HepG2 (cell line): ENCODE results near the gene CNNM1. TPM values are rescaled to one million over a fixed set of nuclear protein-coding genes. Genes with fewer than 3 reads are reported as not detected.

Experiments
- ADNP ChIP-seq: sonication (generic); formaldehyde crosslinking; IDR thresholded peaks from 2 replicates; pipeline ENCODE4 v1.4.0; 2020; ENCODE audit warnings: missing genetic modification reagents
- CAMTA2 ChIP-seq: sonication (generic); formaldehyde crosslinking; IDR thresholded peaks from 2 replicates; pipeline ENCODE4 v1.4.0; 2020; ENCODE audit warnings: mild to moderate bottlenecking, missing genetic modification reagents, borderline replicate concordance
- CSRNP2 ChIP-seq: sonication (generic); formaldehyde crosslinking; conservative IDR thresholded peaks from 2 replicates; pipeline ENCODE4 v1.8.0; 2022; ENCODE audit warnings: low read depth, missing genetic modification reagents
- MTA1 ChIP-seq: sonication (generic); formaldehyde crosslinking; IDR thresholded peaks from 2 replicates; pipeline ENCODE4 v1.4.0; 2020; ENCODE audit warnings: missing genetic modification reagents, mild to moderate bottlenecking, borderline replicate concordance
- TRIM24 ChIP-seq: sonication (generic); formaldehyde crosslinking; IDR thresholded peaks from 2 replicates; pipeline ENCODE4 v1.8.0; 2022; ENCODE audit warnings: mild to moderate bottlenecking, missing genetic modification reagents
- ZNF652 ChIP-seq: IDR thresholded peaks from 2 replicates; pipeline ENCODE4 v1.6.1; 2016; ENCODE audit warnings: low read depth, borderline replicate concordance
- ZNF776 ChIP-seq: sonication (generic); formaldehyde crosslinking; IDR thresholded peaks from 2 replicates; pipeline ENCODE4 v1.4.0; 2020; ENCODE audit warnings: mild to moderate bottlenecking, missing genetic modification reagents
- ZSCAN5A ChIP-seq: sonication (generic); formaldehyde crosslinking; IDR thresholded peaks from 2 replicates; pipeline ENCODE4 v1.8.0; 2022; ENCODE audit warnings: mild to moderate bottlenecking, missing genetic modification reagents, borderline replicate concordance
- polyA plus RNA-seq, 8 experiments: library from polyadenylated mRNA; depleted of rRNA in 3 of 8; stranded (reverse) in 7 of 8; unstranded in 1 of 8; fragments of >200 nt; fragmentation: Illumina TruSeq in 4 of 8; extraction: Trizol in 4 of 8; gene quantifications; 2 replicates each; pipeline versions ENCODE4 v1.2.1 to v1.2.3, GENCODE V29; 2011 to 2016; ENCODE audit warnings: low read depth in 4 of 8, missing spikeins in 1 of 8, mixed read lengths in 1 of 8; ENCODE audit not compliant: insufficient read depth in 1 of 8
- total RNA-seq, 5 experiments: library from RNA; depleted of rRNA; stranded (reverse); fragments of >200 nt; fragmentation: Illumina TruSeq; extraction: Trizol; gene quantifications; 2 replicates each; pipeline ENCODE4 v1.2.3, GENCODE V29; 2016; ENCODE audit warnings: low read depth in 1 of 5
- TF ChIP-seq, protein P1 (sequence below), 2 experiments: sonication (generic) in 1 of 2; formaldehyde crosslinking in 1 of 2; IDR thresholded peaks; 2 replicates each; pipeline versions ENCODE4 v1.4.0 to v1.6.1; 2018 to 2020; ENCODE audit warnings: missing genetic modification reagents in 2 of 2, borderline replicate concordance in 1 of 2, low read depth in 1 of 2, mild to moderate bottlenecking in 1 of 2, missing biosample characterization in 1 of 2

The CNNM1 gene
- total and polyA plus RNA-seq, 2 of the 13 experiments (the other 11 are each of a cell fraction or from before 2014, with no cell fraction given): 4.3 to 9.6 TPM

- TF ChIP-seq ZNF776 (CRISPR knock-in tag) (no peak), ADNP (CRISPR knock-in tag) (no peak), CAMTA2 (no peak), TRIM24 (CRISPR knock-in tag) (no peak), CSRNP2 (CRISPR knock-in tag) (no peak), ZSCAN5A (CRISPR knock-in tag) (0 out of 2 replicates have a peak, but pooled peaks have one; percentile 46), MTA1 (CRISPR knock-in tag) (0 out of 2 replicates have a peak, but pooled peaks have one; percentile 12), ZNF652 (CRISPR knock-in tag) (peak; percentile 89)
- TF ChIP-seq, protein P1, sequence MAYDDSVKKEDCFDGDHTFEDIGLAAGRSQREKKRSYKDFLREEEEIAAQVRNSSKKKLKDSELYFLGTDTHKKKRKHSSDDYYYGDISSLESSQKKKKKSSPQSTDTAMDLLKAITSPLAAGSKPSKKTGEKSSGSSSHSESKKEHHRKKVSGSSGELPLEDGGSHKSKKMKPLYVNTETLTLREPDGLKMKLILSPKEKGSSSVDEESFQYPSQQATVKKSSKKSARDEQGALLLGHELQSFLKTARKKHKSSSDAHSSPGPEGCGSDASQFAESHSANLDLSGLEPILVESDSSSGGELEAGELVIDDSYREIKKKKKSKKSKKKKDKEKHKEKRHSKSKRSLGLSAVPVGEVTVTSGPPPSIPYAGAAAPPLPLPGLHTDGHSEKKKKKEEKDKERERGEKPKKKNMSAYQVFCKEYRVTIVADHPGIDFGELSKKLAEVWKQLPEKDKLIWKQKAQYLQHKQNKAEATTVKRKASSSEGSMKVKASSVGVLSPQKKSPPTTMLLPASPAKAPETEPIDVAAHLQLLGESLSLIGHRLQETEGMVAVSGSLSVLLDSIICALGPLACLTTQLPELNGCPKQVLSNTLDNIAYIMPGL (CRISPR knock-in tag; IDR thresholded peaks at IDR 0.05; ENCODE audit: borderline replicate concordance in 1 of 2, low read depth in 1 of 2): 0 out of 4 replicates have a peak, but pooled peaks of 1 of the 2 experiments have one; percentile 8
Observed at GRCh38 chr10:99431190-99431760, 102.1 kb downstream of the CNNM1 start (continued).
